Measurements from ENCODE around the gene CTR9.
"Not testable (repeated sequence)": the region's sequence is repeated elsewhere in the genome, so short reads cannot be mapped to it uniquely, and the experiment has no call there.

Gene CTR9

DNA sequence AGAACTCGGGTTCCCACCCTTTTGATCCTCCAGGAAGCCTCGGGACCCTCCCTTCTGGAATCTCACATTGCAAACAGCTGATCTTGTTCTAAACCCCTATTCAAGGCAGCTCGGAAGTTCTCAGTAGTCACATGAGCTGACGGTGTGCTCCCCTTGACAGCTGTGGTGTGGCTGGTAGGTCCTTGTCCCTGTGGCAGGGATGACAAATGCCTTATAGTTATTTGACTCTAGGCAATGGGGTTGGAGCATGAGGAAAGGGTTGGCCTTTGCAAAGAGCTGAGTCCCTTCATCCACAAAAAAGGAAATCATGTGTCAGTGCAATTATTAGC, 34.1 kb downstream of the CTR9 start:
- DNase-seq: no peak

GRCh38 chr11:10786451-10786850, 35.4 kb downstream of the CTR9 start:
- no peak for DNase-seq

GRCh38 chr11:10792385-10793068, 41.5 kb downstream of the CTR9 start:
- peak; percentile 73 for DNase-seq

- no peak for DNase-seq
These were observed 42.6 kb downstream of the CTR9 start for GRCh38 chr11:10793470-10794255.

- DNase-seq: no peak
These were observed 45.1 kb downstream of the CTR9 start for GRCh38 chr11:10796191-10796590.

DNA sequence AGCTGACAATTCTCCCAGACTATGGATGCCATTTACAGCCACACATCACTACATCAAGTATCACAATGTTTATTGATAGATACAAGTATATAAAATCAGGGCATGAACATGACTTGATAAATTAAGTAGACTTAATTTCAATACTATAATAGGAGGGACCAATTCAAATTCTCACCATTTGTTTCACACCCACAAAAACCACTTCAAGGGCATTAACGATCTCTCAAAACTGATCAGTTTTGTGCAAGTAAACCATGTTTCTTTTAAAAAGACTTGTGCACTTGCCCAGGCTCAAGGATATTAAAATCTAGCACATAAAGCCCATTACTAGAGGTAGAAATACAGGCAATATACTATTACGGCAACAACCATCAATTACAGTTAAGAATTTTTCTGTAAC, 46.0 kb downstream of the CTR9 start:
- DNase-seq: no peak

DNA sequence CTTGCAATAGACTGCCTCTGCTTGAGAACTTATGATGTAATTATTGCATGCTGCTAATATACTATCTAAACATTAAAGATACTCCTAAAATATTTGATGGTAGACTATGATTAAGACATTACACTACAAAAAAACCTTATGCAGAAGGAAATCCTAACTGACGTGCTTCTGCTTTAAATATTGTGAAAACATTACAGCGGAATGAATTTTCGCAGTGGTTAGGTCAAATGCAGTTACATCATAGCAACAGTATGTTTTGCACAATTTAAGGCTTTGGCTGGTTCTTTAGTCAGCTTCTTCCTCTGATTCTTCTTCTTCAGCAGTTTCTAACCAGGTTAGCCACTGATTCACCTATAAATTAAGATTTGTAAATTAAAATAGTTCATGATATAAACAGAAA, 46.5 kb downstream of the CTR9 start:
- DNase-seq: no peak

DNA sequence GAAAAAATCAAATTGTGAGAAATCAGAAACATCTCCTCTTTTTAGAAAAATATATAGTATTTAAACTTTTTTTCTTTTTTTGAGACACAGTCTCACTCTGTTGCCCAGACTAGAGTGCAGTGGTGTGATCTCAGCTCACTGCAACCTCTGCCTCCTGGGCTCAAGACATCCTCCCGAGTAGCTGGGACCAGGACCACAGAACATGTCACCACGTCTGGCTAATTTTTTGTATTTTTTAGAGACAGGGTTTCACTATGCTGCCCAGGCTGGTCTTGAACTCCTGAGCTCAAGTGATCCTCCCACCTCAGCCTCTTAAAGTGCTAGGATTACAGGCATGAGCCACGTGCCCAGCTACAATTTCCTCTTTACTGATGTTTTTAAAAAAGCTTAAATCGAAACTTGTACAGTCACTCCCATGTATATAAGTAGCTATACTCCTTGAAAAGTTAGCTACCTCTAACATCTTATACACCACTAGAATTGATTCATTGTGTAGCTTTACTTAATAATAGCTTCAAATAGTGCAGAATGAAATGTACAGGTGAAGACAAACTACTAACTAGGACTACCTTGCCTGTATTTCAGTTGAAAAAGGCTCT, 47.4 kb downstream of the CTR9 start:
- DNase-seq: no peak

- DNase-seq: no peak
These were observed 49.2 kb downstream of the CTR9 start for GRCh38 chr11:10800292-10800691.

GRCh38 chr11:10803676-10804075, 52.6 kb downstream of the CTR9 start:
- no peak for DNase-seq

DNA sequence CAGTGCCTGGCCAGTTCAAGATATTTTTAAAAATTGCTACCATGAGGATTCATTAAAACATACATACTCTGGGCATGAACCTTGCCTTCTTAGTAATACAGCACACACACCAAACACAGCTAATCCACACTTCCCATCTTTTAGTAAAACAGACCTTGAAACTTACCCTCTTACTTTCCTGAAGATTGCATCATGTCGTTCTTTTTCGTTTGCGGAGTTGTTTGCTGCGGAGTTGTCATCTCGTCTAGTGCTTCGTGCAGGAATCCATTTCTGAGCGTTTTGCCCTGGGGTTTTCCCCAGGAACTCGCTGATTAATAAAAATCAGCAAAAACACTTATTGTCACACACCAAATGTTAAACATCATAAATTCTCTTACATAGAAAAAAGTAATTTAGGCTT, 54.7 kb downstream of the CTR9 start:
- no peak for DNase-seq

GRCh38 chr11:10806206-10806605, 55.2 kb downstream of the CTR9 start:
- no peak for DNase-seq

- peak; percentile 61 for DNase-seq
These were observed 56.6 kb downstream of the CTR9 start for GRCh38 chr11:10807493-10808234.

GRCh38 chr11:10808235-10808552, 57.1 kb downstream of the CTR9 start:
- no peak for DNase-seq

- DNase-seq: peak; percentile 99
These were observed 57.7 kb downstream of the CTR9 start, which contains the start of gene EIF4G2 for GRCh38 chr11:10808553-10809372. Gene EIF4G2, minus strand, starts transcription at chr11:10808926.

DNA sequence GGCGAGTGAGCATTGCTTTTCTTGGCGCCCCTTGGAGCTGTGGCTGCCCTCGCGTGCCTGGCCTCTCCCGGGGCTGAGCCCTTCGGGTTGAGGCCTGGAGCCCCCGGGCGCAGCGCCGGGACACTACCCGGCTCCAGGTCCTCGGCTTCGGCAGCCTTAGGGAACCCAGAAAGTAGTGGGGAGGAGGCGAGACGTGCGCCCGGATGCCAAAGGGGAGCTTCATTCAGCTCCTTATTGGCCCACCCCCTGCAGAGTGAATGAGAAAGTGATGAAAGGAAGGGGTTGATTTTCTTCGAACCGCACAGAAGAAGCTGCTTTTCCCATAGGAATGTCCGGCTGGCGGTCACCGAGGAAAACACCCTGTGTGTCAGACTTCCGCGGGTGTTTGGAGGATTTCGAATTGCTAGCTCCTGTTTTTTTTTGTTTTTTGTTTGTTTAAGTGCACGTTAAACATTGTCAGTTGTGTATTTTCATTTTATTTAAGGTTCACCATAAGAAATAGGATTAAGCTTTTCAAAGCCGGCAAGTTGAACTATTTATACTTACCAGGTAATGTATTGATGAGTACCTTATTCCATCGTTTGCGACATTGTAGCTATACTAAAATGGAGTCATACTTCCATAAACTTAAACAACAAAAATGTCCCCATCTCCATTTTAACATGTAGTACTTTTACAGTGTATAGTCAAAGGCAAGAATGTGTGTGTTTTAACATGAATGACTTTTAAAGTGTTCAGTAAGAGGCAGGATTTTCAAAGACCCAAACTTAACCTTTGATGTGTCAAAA, 58.5 kb downstream of the CTR9 start:
- peak; percentile 92 for DNase-seq

DNA sequence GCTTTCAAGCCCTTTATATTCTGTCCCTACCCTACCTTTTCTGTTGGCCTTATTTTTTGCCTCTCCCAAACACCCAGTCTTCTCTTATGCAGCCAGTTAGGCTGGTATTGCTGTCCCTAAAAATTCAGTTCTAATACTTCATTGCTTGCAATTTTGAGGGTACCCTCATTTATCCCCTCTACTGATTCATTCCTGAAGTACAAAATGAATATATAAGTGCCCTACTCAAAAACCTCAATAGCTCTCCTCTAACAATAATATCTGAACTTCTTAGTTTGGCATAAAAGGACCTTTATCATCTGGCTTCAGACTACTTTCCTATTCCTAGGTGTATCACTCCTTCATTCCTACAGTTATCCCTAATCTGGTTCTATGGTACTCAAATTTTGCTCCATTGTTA, 62.9 kb downstream of the CTR9 start:
- DNase-seq: no peak

DNA sequence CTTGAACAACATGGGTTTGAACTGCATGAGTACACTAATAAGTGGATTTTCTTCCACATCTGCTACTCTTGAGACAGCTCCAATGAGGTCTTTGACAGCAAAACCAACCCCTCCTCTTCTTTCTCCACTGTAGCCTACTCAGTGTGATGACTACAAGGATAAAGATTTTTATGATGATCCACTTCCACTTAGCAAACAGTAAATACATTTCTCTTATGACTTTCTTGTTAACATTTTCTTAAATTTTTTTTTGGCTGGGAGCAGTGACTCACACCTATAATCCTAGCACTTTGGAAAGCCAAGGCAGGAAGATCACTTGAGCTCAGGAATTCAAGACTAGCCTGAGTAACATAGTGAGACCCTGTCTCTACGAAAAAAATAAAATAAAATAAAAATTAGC, 67.5 kb downstream of the CTR9 start:
- DNase-seq: peak; percentile 93

- DNase-seq: not testable (repeated sequence)
These were observed 71.4 kb downstream of the CTR9 start for GRCh38 chr11:10822491-10822890.

DNA sequence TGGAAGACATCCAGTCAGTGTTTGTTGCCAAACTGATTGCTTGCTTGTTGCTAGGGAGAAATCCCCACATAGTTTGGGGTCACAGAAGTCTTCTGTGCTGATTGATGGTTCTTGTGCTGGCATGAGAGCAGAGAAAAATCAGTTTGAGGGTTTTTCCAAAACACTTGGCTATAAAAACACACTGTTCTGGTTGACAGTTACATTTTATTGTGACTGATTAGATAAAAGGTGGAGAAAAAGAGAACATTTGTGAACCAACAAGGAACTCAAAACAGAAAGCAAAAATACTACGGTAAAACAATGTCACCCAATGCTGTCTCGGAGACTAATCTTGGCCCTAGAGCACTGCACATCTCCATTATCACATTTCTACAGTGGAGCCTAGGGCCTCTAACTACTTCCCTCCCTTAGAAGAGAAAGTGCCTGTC, 72.1 kb downstream of the CTR9 start:
- DNase-seq: no peak

DNA sequence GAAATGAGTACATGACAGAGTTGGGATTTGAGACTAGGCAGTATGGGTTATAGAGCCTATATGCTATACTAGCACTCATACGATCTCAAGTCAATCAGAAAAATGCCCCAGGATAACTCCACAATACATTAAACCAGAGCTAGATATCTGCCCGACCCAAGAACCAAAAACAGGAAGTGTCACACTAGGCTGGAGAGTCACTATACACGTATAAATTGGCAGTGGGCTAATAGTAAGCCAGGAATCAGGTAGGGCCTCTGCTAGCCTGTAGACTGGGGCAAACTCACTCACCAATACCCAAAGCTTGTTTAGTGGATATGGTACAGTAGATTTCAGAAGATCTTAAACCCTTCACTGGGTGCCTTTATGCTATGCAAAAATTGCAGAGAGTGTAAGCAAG, 73.8 kb downstream of the CTR9 start:
- no peak for DNase-seq

DNA sequence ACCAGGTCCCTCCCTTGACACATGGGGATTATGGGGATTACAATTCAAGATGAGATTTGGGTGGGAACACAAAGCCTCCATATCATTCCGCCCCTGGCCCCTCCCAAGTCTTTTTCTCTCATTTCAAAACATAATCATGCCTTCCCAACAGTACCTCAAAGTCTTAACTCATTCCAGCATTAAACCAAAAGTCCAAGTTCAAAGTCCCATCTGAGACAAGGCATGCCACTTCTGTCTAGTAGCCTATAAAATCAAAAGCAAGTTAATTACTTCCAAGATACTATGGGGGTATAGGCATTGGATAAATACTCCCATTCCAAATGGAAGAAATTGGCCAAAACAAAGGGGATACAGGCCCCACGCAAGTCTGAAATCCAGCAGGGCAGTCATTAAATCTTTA, 77.4 kb downstream of the CTR9 start:
- DNase-seq: no peak

Measured in fibroblast of skin of back (primary cell).